Measurements from ENCODE around the gene FCHSD2. TPM values are rescaled to one million over a fixed set of nuclear protein-coding genes. Genes with fewer than 3 reads are reported as not detected.

FCHSD2 gene
- total and polyA plus RNA-seq, 9 of the 15 experiments (the other 6 are each of a cell fraction or from before 2014, with no cell fraction given) = 1.8 to 14.7 (median 6.4) TPM

DNA sequence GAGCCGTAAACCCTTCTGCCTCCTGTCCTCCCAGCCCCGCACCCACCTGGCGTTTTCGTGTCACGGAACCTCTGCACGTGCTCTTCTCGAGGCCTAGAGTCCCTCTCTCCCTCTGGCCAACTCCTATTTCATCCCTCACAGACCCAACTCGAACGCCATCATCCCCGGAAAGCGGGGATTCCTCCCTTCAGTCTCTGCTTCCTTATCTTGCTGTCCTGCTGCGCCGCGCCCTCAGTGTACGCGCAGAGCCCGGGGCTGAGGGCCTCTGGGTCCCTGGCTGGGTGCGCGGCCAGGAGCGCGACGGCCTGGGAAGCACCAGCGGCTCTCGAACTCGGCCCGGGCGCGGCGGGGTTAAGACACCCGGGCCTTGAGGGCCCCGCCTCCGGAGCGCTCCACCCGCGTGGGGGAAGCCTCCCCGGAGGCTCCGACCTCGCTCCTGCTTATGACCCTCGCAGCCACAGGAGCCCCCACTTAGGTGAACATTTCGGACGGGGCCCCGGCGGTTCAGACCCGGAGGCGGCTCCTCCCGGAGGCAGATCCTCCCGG lies 328.3 kb downstream of the FCHSD2 start (continued):
- peak; percentile 82; the same call in 1 of the 2 replicates for TF ChIP-seq KDM2B (CRISPR knock-in tag; IDR thresholded peaks at IDR 0.05)
- TF ChIP-seq, protein P1, sequence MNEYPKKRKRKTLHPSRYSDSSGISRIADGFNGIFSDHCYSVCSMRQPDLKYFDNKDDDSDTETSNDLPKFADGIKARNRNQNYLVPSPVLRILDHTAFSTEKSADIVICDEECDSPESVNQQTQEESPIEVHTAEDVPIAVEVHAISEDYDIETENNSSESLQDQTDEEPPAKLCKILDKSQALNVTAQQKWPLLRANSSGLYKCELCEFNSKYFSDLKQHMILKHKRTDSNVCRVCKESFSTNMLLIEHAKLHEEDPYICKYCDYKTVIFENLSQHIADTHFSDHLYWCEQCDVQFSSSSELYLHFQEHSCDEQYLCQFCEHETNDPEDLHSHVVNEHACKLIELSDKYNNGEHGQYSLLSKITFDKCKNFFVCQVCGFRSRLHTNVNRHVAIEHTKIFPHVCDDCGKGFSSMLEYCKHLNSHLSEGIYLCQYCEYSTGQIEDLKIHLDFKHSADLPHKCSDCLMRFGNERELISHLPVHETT (CRISPR knock-in tag; conservative IDR thresholded peaks at IDR 0.05 in 1 of 2, IDR thresholded peaks at IDR 0.05 in 1 of 2) = peak in 1 of 2 experiments; percentile 70; a peak in 2 of 4 replicates
- TF ChIP-seq FOXM1 (IDR thresholded peaks at IDR 0.05; ENCODE audit: low read depth) = peak; percentile 71; the same call in 1 of the 2 replicates
- TF ChIP-seq FOXM1 (CRISPR knock-in tag; IDR thresholded peaks at IDR 0.05; ENCODE audit: low read depth) = no peak
- TF ChIP-seq GATA2 (CRISPR knock-in tag; IDR thresholded peaks at IDR 0.05) = peak; percentile 59
- TF ChIP-seq CBFA2T3 (IDR thresholded peaks at IDR 0.05) = peak; percentile 68
- TF ChIP-seq ZSCAN29 (IDR thresholded peaks at IDR 0.05) = no peak
- 0 out of 2 replicates have a peak, but pooled peaks have one; percentile 7 for TF ChIP-seq TAF7 (tag; IDR thresholded peaks at IDR 0.05)
- no peak for TF ChIP-seq ZNF407 (IDR thresholded peaks at IDR 0.05; ENCODE audit: low read depth)
- peak; percentile 90 for TF ChIP-seq RBFOX2 (IDR thresholded peaks at IDR 0.05; ENCODE audit: low read depth, low read length)

All from K562 (cell line).